Measurements from ENCODE around the gene GJB5. TPM values are rescaled to one million over a fixed set of nuclear protein-coding genes. Genes with fewer than 3 reads are reported as not detected.
"Not testable (repeated sequence)": the region's sequence is repeated elsewhere in the genome, so short reads cannot be mapped to it uniquely, and the experiment has no call there.

The GJB5 gene
- not detected in 2 replicates for total RNA-seq (2014; rRNA removed; shearing (Covaris generic))

- DNase-seq (ENCODE audit: low read depth) = no peak
Measured at GRCh38 chr1:34754964-34755637, at the start of gene GJB5. TSS of gene GJB5 (plus strand) at chr1:34755047. CDS start at chr1:34757331, 2,284 bp downstream.

GRCh38 chr1:34705077-34705476, 49.8 kb upstream of the GJB5 start:
- no peak for DNase-seq (ENCODE audit: low read depth)

GRCh38 chr1:34708106-34708505, 46.7 kb upstream of the GJB5 start:
- no peak for DNase-seq (ENCODE audit: low read depth)

GRCh38 chr1:34709547-34709946, 45.3 kb upstream of the GJB5 start:
- no peak for DNase-seq (ENCODE audit: low read depth)

GRCh38 chr1:34710812-34711211, 44.0 kb upstream of the GJB5 start:
- DNase-seq (ENCODE audit: low read depth) = no peak

GRCh38 chr1:34711485-34711884, 43.4 kb upstream of the GJB5 start:
- DNase-seq (ENCODE audit: low read depth) = no peak

- no peak for DNase-seq (ENCODE audit: low read depth)
Measured at GRCh38 chr1:34712007-34712688, 42.7 kb upstream of the GJB5 start.

- no peak for DNase-seq (ENCODE audit: low read depth)
Measured at GRCh38 chr1:34713443-34713842, 41.4 kb upstream of the GJB5 start.

- no peak for DNase-seq (ENCODE audit: low read depth)
Measured at GRCh38 chr1:34714386-34714785, 40.5 kb upstream of the GJB5 start.

GRCh38 chr1:34715139-34715538, 39.7 kb upstream of the GJB5 start:
- DNase-seq (ENCODE audit: low read depth) = peak; percentile 24

- no peak for DNase-seq (ENCODE audit: low read depth)
Measured at GRCh38 chr1:34721241-34721640, 33.6 kb upstream of the GJB5 start.

GRCh38 chr1:34721646-34722355, 33.0 kb upstream of the GJB5 start:
- no peak for DNase-seq (ENCODE audit: low read depth)

- DNase-seq (ENCODE audit: low read depth) = no peak
Measured at GRCh38 chr1:34726861-34727260, 28.0 kb upstream of the GJB5 start.

GRCh38 chr1:34730485-34730884, 24.4 kb upstream of the GJB5 start:
- DNase-seq (ENCODE audit: low read depth) = no peak

GRCh38 chr1:34732831-34733230, 22.0 kb upstream of the GJB5 start:
- not testable (repeated sequence) for DNase-seq (ENCODE audit: low read depth)

- DNase-seq (ENCODE audit: low read depth) = no peak
Measured at GRCh38 chr1:34736692-34737091, 18.2 kb upstream of the GJB5 start.

GRCh38 chr1:34737236-34737635, 17.6 kb upstream of the GJB5 start:
- DNase-seq (ENCODE audit: low read depth) = peak; percentile 29

- no peak for DNase-seq (ENCODE audit: low read depth)
Measured at GRCh38 chr1:34739613-34740012, 15.2 kb upstream of the GJB5 start.

GRCh38 chr1:34740161-34740868, 14.5 kb upstream of the GJB5 start:
- DNase-seq (ENCODE audit: low read depth) = peak; percentile 41

GRCh38 chr1:34742667-34743270, 12.1 kb upstream of the GJB5 start:
- peak; percentile 78 for DNase-seq (ENCODE audit: low read depth)

GRCh38 chr1:34743775-34744174, 11.1 kb upstream of the GJB5 start:
- no peak for DNase-seq (ENCODE audit: low read depth)

GRCh38 chr1:34744851-34745250, 10.0 kb upstream of the GJB5 start:
- DNase-seq (ENCODE audit: low read depth) = no peak

Data from Daoy (cell line).